ENCODE results near the gene CST3.

CST3 gene

DNA sequence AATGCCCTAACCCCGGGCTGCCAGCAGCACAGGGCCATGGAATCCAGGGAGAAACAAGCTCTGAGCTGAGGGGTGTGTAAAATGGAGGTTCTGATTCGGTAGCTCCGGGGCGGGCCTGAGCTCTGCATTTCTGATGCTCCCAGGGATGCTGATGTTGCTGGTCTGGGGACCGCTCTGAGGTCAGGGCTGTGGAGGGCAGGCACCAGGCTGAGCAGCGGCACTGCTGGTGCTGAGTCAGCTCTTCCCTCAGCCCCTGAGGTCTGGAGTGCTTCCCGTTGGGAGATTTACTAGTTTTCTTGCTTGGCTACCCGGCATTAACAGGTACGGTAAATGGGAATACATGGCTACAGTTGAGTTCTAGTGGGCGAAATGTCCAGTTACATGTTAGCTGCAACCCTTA, 18.6 kb upstream of the CST3 start:
- no peak overlapping the region for H3K4me3 ChIP-seq (ENCODE audit: low read depth, low read length)
- TF ChIP-seq, protein P1, sequence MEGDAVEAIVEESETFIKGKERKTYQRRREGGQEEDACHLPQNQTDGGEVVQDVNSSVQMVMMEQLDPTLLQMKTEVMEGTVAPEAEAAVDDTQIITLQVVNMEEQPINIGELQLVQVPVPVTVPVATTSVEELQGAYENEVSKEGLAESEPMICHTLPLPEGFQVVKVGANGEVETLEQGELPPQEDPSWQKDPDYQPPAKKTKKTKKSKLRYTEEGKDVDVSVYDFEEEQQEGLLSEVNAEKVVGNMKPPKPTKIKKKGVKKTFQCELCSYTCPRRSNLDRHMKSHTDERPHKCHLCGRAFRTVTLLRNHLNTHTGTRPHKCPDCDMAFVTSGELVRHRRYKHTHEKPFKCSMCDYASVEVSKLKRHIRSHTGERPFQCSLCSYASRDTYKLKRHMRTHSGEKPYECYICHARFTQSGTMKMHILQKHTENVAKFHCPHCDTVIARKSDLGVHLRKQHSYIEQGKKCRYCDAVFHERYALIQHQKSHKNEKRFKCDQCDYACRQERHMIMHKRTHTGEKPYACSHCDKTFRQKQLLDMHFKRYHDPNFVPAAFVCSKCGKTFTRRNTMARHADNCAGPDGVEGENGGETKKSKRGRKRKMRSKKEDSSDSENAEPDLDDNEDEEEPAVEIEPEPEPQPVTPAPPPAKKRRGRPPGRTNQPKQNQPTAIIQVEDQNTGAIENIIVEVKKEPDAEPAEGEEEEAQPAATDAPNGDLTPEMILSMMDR (IDR thresholded peaks at IDR 0.05; ENCODE audit: borderline replicate concordance, insufficient read depth, low read depth, low read length): no peak

DNA sequence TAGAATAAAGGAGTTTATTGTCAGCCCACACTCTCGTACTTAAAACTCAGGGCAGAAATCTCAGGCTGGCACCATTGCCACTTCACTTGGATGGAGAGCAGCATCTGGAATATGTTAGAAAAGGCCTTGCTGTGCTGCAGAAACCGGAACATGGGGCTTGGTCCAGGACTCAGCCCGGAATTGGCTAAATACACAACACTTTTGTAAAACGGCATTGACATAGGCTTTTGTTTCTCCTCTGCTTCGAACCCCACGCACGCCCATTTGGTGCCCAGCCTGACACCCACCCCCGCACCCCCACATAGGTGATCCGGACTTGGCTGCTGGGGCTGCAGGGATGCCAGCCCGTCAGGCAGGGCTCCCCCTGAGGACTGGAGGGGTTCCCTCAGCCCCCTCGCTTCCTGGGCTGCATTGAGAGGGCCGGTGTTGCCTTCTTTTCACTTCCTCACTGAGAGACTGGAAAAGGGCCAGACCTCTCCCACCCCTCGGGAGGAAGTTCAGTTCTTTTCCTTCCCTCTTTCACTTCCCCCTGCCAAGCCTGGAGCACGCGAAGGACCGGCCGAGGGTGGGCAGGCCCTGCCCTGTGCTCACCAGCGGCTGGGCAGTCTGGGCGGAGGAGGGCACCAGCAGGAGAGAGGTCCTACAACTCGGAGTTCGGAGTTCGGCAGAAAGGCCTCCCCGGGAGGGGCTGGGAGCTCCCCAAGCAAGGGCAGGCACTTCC, 17.9 kb upstream of the CST3 start:
- TF ChIP-seq, protein P1 (IDR thresholded peaks at IDR 0.05; ENCODE audit: borderline replicate concordance, insufficient read depth, low read depth, low read length): no peak
- no peak overlapping the region for H3K4me3 ChIP-seq (ENCODE audit: low read depth, low read length)

DNA sequence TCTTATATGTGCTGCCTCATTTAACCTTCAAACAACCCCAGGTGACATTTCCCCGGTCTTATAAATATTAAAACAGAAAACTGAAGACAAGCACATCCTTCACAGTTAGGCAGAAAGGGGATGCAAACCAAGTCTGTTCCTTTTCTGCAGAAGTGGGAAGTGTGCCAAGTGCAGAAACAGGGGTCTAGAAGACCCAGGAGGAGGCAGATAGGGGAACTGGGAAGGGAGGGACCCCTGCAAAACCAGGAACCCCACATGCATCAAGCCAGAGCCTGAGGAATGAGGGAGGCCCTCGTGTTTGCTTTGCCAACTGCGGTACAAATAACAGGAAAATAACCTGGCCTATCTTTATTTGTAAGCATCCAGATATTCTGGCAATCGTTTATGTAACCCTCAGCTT, 17.0 kb upstream of the CST3 start:
- no peak overlapping the region for H3K4me3 ChIP-seq (ENCODE audit: low read depth, low read length)
- TF ChIP-seq, protein P1 (IDR thresholded peaks at IDR 0.05; ENCODE audit: borderline replicate concordance, insufficient read depth, low read depth, low read length): no peak

DNA sequence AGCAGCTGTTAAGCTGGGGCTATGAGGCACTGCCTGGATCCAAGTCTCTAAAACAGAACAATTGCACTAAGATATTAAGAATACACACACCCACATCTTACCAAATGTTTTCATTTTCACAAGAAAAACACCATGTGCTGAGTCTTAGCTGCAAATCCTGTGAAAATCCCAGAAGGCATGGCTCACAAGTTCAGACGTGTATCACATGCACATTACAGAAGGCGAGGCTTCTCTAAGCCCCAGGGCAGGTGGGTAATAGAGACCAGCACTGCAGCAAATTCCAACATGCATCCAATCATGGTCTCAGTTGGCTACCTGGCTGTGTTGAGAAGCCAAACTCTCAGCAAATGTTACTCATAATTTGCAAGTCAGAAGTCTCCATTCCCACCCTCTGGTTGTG, 16.2 kb upstream of the CST3 start:
- TF ChIP-seq, protein P1 (IDR thresholded peaks at IDR 0.05; ENCODE audit: borderline replicate concordance, insufficient read depth, low read depth, low read length): no peak
- no peak overlapping the region for H3K4me3 ChIP-seq (ENCODE audit: low read depth, low read length)

DNA sequence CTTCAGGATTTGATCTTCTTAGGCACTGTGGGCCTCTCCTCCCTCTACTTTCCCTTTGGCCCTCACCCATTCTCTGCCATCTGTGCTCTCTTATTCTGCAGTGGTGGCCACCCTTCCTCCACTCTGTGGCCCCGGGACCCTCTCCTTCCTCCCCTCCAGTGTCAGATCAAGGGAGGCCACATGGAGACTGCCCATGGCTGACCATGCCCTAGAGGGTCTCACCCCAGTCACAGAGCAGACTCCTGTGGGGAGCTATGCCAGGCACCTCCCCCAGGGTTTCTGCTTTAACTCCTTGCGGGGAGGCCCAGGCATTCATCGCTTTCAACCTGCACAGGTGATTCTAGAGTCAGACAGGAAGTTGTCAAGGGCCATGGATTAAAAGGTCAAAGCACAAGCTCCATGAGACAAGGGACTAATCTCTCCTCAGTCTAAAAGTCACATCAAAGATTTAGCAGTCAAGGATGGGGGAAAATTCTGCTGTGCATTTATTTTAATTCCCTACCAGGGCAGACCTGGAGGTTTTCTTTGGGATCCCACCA, 15.7 kb upstream of the CST3 start:
- TF ChIP-seq, protein P1 (IDR thresholded peaks at IDR 0.05; ENCODE audit: borderline replicate concordance, insufficient read depth, low read depth, low read length): no peak
- H3K4me3 ChIP-seq (ENCODE audit: low read depth, low read length): no peak overlapping the region

DNA sequence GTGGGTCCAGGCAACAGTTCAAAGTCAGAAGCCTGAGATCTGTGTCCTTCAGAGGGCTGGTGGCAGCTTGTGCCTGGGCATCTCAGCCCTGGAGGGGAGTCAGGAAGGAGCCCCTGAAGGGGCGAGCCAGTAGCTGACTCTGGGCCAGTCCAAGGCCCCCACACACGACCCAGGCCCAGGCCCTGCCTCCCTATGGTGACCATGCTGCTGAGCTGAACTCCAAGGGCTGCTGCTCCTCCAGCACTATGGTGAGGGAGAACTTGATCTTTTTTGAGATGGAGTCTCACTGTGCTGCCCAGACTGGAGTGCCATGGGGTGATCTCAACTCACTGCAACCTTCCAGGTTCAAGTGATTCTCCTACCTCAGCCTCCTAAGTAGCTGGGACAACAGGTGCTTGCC, 15.2 kb upstream of the CST3 start:
- TF ChIP-seq, protein P1 (IDR thresholded peaks at IDR 0.05; ENCODE audit: borderline replicate concordance, insufficient read depth, low read depth, low read length): no peak
- no peak overlapping the region for H3K4me3 ChIP-seq (ENCODE audit: low read depth, low read length)

DNA sequence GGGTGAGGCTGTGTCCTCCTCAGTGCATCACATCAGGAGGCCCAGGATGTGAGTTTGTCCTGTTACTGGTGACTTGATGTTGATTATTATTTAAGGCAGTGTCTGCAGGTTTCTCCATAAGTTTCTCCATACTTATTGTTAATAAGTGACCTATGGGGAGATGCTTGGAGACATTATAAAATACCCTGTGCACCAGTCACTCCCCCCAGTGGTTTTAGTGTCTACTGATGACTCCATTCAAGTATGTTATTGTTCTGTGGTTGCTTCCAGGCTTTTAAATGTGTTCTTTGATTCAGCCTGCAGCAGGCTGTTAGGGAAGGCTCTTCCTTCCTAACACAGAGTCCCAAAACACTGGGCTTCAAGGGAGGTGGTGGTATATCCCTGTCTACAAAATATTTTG, 14.6 kb upstream of the CST3 start:
- TF ChIP-seq, protein P1 (IDR thresholded peaks at IDR 0.05; ENCODE audit: borderline replicate concordance, insufficient read depth, low read depth, low read length): no peak
- H3K4me3 ChIP-seq (ENCODE audit: low read depth, low read length): no peak overlapping the region

Measured in GM12875 (cell line).